ENCODE results near the gene CREBBP. TPM values are rescaled to one million over a fixed set of nuclear protein-coding genes. Genes with fewer than 3 reads are reported as not detected.

CREBBP gene
- total RNA-seq, 1 donor from 2014 or later = 151 TPM

DNA sequence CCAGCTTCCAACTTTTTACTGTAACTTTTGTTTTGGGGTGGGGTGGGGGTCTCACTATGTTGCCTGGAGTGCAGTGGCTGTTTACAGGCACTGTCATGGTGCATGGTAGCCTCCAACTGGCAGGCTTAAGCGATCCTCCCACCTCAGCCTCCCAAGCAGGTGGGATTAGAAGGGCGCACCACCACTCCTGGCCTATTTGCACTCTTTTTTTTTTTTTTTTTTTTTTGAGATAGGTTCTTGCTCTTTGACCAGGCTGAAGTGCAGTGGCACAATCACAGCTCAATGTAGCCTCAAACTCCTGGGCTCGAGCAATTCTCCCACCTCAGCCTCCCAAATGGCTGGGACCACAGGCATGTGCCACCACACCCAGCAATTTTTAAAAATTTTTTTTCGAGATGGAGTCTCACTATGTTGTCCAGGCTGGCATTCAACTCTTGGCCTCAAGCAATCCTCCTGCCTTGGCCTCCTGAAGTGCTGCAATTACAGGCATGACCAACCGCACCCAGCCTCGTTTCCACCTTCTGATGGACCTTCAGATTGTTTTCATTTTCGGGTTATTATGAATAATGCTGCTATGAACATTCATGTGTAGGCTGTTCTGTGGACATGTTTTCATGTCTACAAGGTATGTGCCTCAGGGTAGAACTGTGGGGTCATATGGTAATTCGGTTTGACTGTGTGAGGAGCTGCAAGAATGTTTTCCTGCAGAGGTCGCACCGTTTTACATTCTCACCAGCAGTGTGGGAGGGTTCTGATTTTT, 174.1 kb downstream of the CREBBP start:
- no peak overlapping the region for H3K4me3 Mint-ChIP-seq
- no peak for DNase-seq (ENCODE audit: low spot score in 2 of 2, unreplicated experiment in 2 of 2)
- TF ChIP-seq, protein P1, sequence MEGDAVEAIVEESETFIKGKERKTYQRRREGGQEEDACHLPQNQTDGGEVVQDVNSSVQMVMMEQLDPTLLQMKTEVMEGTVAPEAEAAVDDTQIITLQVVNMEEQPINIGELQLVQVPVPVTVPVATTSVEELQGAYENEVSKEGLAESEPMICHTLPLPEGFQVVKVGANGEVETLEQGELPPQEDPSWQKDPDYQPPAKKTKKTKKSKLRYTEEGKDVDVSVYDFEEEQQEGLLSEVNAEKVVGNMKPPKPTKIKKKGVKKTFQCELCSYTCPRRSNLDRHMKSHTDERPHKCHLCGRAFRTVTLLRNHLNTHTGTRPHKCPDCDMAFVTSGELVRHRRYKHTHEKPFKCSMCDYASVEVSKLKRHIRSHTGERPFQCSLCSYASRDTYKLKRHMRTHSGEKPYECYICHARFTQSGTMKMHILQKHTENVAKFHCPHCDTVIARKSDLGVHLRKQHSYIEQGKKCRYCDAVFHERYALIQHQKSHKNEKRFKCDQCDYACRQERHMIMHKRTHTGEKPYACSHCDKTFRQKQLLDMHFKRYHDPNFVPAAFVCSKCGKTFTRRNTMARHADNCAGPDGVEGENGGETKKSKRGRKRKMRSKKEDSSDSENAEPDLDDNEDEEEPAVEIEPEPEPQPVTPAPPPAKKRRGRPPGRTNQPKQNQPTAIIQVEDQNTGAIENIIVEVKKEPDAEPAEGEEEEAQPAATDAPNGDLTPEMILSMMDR (IDR thresholded peaks at IDR 0.05; ENCODE audit: unreplicated experiment) = no peak
- H3K4me1 Mint-ChIP-seq = no peaks in the 10 kb centered on the region
- peaks cover 9% of the 10 kb centered on the region for H3K36me3 Mint-ChIP-seq
- no peak overlapping the region for H3K27ac Mint-ChIP-seq
- no peaks in the 10 kb centered on the region for H3K27me3 Mint-ChIP-seq (ENCODE audit: low read depth)
- no peaks in the 10 kb centered on the region for H3K9me3 Mint-ChIP-seq

DNA sequence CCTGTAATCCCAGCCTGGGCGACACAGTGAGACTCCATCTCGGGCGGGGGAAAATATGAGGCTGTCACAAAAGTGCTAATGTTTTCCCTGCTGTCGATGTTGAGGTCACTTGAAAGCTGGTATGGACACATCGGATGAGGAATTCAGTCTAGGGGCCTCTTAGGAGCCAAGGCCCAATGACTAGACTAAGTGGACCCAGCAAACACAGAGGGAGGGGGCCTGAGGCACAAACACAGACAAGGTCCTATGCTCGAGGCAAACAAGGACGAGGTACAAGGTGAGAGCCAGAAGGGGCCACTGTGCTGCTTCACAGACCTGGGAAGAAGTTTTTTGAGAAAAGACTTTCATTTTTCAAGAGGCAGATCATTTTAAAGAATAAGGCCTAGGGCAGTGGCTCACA, 178.4 kb downstream of the CREBBP start:
- no peaks in the 10 kb centered on the region for H3K4me1 Mint-ChIP-seq
- no peak overlapping the region for H3K27ac Mint-ChIP-seq
- no peak overlapping the region for H3K4me3 Mint-ChIP-seq
- H3K9me3 Mint-ChIP-seq = no peaks in the 10 kb centered on the region
- H3K36me3 Mint-ChIP-seq = peaks cover 10% of the 10 kb centered on the region
- no peaks in the 10 kb centered on the region for H3K27me3 Mint-ChIP-seq (ENCODE audit: low read depth)
- DNase-seq (ENCODE audit: low spot score in 2 of 2, unreplicated experiment in 2 of 2) = no peak
- TF ChIP-seq, protein P1 (IDR thresholded peaks at IDR 0.05; ENCODE audit: unreplicated experiment) = no peak

DNA sequence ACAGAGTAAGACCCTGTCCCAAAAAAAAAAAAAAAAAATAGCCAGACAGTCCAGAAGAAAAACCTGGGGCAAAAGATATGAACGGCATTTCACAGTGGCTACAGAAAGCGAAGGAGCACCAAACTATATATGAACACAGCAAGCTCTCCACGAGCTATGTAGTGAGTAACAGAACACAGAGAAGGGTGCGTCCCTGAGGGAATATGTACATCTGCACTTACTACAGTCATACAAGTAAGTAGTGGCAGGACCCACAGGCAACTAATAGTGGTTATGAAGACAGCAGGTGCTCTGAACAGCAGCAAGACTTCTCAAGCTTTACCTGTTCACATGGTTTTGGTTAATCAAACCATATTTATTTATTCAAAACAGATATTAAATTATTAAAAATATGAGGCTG, 179.0 kb downstream of the CREBBP start:
- H3K4me3 Mint-ChIP-seq = no peak overlapping the region
- no peaks in the 10 kb centered on the region for H3K9me3 Mint-ChIP-seq
- H3K27ac Mint-ChIP-seq = no peak overlapping the region
- peaks cover 10% of the 10 kb centered on the region for H3K36me3 Mint-ChIP-seq
- DNase-seq (ENCODE audit: low spot score in 2 of 2, unreplicated experiment in 2 of 2) = no peak
- no peaks in the 10 kb centered on the region for H3K4me1 Mint-ChIP-seq
- TF ChIP-seq, protein P1 (IDR thresholded peaks at IDR 0.05; ENCODE audit: unreplicated experiment) = no peak
- no peaks in the 10 kb centered on the region for H3K27me3 Mint-ChIP-seq (ENCODE audit: low read depth)

DNA sequence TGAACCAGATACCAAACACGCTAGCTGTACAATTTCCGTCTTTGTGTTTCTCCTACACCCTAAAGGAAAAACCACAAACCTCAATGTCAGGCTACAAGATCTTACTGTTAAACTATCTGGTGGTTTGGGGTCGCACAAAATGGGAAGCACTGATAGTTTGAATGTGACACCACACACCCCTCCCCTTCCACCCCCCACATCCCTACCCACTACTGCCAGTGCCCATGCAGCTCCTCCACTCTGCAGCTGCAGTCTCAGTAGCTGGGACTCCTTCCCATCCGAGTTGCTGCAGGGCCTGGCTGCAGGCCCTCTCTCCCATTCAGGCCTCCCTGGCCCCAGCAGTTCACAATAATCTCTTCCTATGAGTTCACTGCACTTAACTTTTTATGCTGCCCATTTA, 181.6 kb downstream of the CREBBP start:
- TF ChIP-seq, protein P1 (IDR thresholded peaks at IDR 0.05; ENCODE audit: unreplicated experiment) = no peak
- DNase-seq (ENCODE audit: low spot score in 2 of 2, unreplicated experiment in 2 of 2) = no peak
- H3K9me3 Mint-ChIP-seq = no peaks in the 10 kb centered on the region
- H3K4me3 Mint-ChIP-seq = no peak overlapping the region
- peaks cover 8% of the 10 kb centered on the region for H3K36me3 Mint-ChIP-seq
- H3K27ac Mint-ChIP-seq = no peak overlapping the region
- no peaks in the 10 kb centered on the region for H3K4me1 Mint-ChIP-seq
- no peaks in the 10 kb centered on the region for H3K27me3 Mint-ChIP-seq (ENCODE audit: low read depth)

DNA sequence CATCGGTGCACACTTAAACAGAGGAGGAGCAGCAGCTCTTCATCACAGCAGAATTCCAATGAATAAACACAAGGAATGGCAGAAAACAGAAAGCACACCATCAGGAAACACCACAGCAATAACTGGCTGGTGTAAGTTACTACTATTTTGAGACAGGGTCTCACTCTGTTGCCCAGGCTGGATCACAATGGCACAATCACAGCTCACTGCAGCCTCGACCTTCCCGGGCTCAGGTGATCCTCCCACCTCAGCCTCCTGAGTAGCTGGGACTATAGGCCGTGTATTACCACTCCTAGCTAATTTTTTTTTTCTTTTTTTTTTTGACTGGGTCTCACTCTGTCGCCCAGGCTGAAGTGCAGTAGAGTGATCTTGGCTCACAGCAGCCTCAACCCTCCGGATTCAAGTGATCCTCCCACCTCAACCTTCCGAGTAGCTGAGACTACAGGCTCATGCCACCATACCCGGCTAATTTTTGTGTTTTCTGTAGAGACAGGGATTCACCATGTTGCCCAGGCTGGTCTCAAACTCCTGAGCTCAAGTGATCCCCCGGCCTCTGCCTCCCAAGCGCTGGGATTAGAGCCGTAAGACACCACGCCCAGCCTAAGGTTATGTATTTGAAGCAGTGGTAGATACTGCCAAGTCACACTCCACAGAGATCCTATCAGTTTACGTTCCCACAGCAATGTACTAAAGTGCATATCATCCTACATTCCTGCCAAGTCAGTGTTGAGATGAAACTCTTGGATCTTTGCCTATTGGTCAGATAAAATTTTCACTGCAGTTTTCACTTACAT, 183.9 kb downstream of the CREBBP start:
- Mint-ChIP-seq H3K4me1 (no peaks in the 10 kb centered on the region), H3K27ac (no peak overlapping the region), H3K9me3 (no peaks in the 10 kb centered on the region), H3K27me3 (ENCODE audit: low read depth) (no peaks in the 10 kb centered on the region), H3K4me3 (no peak overlapping the region), H3K36me3 (peaks cover 5% of the 10 kb centered on the region)
- DNase-seq (ENCODE audit: low spot score in 2 of 2, unreplicated experiment in 2 of 2) = no peak
- TF ChIP-seq, protein P1 (IDR thresholded peaks at IDR 0.05; ENCODE audit: unreplicated experiment) = no peak

Data from mesothelial cell of epicardium (in vitro differentiated cells).